ENCODE data around the gene DNAJB6.

Gene DNAJB6

GRCh38 chr7:157426463-157427301 is 89.9 kb downstream of the DNAJB6 start:
- Histone ChIP-seq H3K36me3 (replicated peaks; ENCODE audit: low read depth, low read length) (no peaks in the 10 kb centered on the region), H3K4me1 (ENCODE audit: low read length) (no peaks in the 10 kb centered on the region), H3K27ac (ENCODE audit: low read length) (no peak overlapping the region), H3K4me3 (ENCODE audit: low read length) (no peak overlapping the region), H2AFZ (ENCODE audit: low read depth, low read length) (no peak overlapping the region), H4K20me1 (ENCODE audit: insufficient read depth, low read length) (no peaks in the 10 kb centered on the region), H3K9me3 (ENCODE audit: insufficient read depth, low read length) (no peaks in the 10 kb centered on the region), H3K4me2 (ENCODE audit: low read length) (no peak overlapping the region), H3K79me2 (ENCODE audit: low read length) (no peaks in the 10 kb centered on the region), H3K27me3 (ENCODE audit: low read depth, low read length) (no peaks in the 10 kb centered on the region), H3K9ac (ENCODE audit: low read length) (no peak overlapping the region)
- TF ChIP-seq EZH2phosphoT487 (IDR thresholded peaks at IDR 0.05; ENCODE audit: low read depth) (no peak), CTCF (IDR thresholded peaks at IDR 0.05; ENCODE audit: low read depth, low read length) (no peak)

GRCh38 chr7:157427811-157428553 is 91.2 kb downstream of the DNAJB6 start:
- H3K4me1 ChIP-seq (ENCODE audit: low read length): no peaks in the 10 kb centered on the region
- H2AFZ ChIP-seq (ENCODE audit: low read depth, low read length): no peak overlapping the region
- H3K4me2 ChIP-seq (ENCODE audit: low read length): no peak overlapping the region
- no peaks in the 10 kb centered on the region for H3K9me3 ChIP-seq (ENCODE audit: insufficient read depth, low read length)
- H3K27me3 ChIP-seq (ENCODE audit: low read depth, low read length): no peaks in the 10 kb centered on the region
- no peaks in the 10 kb centered on the region for H3K79me2 ChIP-seq (ENCODE audit: low read length)
- no peaks in the 10 kb centered on the region for H4K20me1 ChIP-seq (ENCODE audit: insufficient read depth, low read length)
- H3K9ac ChIP-seq (ENCODE audit: low read length): no peak overlapping the region
- no peaks in the 10 kb centered on the region for H3K36me3 ChIP-seq (replicated peaks; ENCODE audit: low read depth, low read length)
- no peak overlapping the region for H3K4me3 ChIP-seq (ENCODE audit: low read length)
- no peak for TF ChIP-seq CTCF (IDR thresholded peaks at IDR 0.05; ENCODE audit: low read depth, low read length)
- no peak for TF ChIP-seq EZH2phosphoT487 (IDR thresholded peaks at IDR 0.05; ENCODE audit: low read depth)
- no peak overlapping the region for H3K27ac ChIP-seq (ENCODE audit: low read length)

DNA sequence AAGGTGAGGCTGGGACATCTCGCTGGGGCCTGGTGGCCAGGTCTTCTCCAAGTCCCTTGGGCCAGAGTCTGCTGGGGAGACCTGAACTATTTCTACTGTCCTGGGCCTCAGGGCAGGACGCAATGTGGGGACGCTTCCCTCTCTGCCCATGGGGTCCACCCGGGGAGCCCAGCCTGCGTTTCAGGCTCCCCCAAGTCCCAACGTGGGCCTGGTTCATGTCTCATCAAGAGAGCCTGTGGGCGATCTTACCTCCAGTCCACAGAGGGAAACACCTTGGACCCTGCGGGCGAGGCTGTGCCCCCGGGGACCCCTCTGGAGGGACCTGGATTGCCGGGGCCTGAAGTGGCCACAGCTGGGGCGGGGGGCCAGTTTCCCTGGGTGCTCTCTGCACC is 91.7 kb downstream of the DNAJB6 start:
- Histone ChIP-seq H2AFZ (ENCODE audit: low read depth, low read length) (no peak overlapping the region), H3K27me3 (ENCODE audit: low read depth, low read length) (no peaks in the 10 kb centered on the region), H3K79me2 (ENCODE audit: low read length) (no peaks in the 10 kb centered on the region), H3K4me3 (ENCODE audit: low read length) (no peak overlapping the region), H3K36me3 (replicated peaks; ENCODE audit: low read depth, low read length) (no peaks in the 10 kb centered on the region), H3K9ac (ENCODE audit: low read length) (no peak overlapping the region), H3K27ac (ENCODE audit: low read length) (no peak overlapping the region), H4K20me1 (ENCODE audit: insufficient read depth, low read length) (no peaks in the 10 kb centered on the region), H3K4me2 (ENCODE audit: low read length) (no peak overlapping the region), H3K9me3 (ENCODE audit: insufficient read depth, low read length) (no peaks in the 10 kb centered on the region), H3K4me1 (ENCODE audit: low read length) (no peaks in the 10 kb centered on the region)
- TF ChIP-seq EZH2phosphoT487 (IDR thresholded peaks at IDR 0.05; ENCODE audit: low read depth) (no peak), CTCF (IDR thresholded peaks at IDR 0.05; ENCODE audit: low read depth, low read length) (no peak)

- Histone ChIP-seq H4K20me1 (ENCODE audit: insufficient read depth, low read length) (no peaks in the 10 kb centered on the region), H3K4me2 (ENCODE audit: low read length) (no peak overlapping the region), H3K4me1 (ENCODE audit: low read length) (no peaks in the 10 kb centered on the region), H3K4me3 (ENCODE audit: low read length) (no peak overlapping the region), H2AFZ (ENCODE audit: low read depth, low read length) (no peak overlapping the region), H3K36me3 (replicated peaks; ENCODE audit: low read depth, low read length) (no peaks in the 10 kb centered on the region), H3K9ac (ENCODE audit: low read length) (no peak overlapping the region), H3K9me3 (ENCODE audit: insufficient read depth, low read length) (no peaks in the 10 kb centered on the region), H3K79me2 (ENCODE audit: low read length) (no peaks in the 10 kb centered on the region), H3K27me3 (ENCODE audit: low read depth, low read length) (no peaks in the 10 kb centered on the region), H3K27ac (ENCODE audit: low read length) (no peak overlapping the region)
- TF ChIP-seq EZH2phosphoT487 (IDR thresholded peaks at IDR 0.05; ENCODE audit: low read depth) (no peak), CTCF (IDR thresholded peaks at IDR 0.05; ENCODE audit: low read depth, low read length) (no peak)
These were observed 92.3 kb downstream of the DNAJB6 start for GRCh38 chr7:157429001-157429679.
